OCI-LY1 (cell line): ENCODE results near the gene PLA2G6.
A peak's percentile ranks its signal among the peaks of the same experiment; 100 is the strongest.
"Not testable (repeated sequence)": the region's sequence is repeated elsewhere in the genome, so short reads cannot be mapped to it uniquely, and the experiment has no call there.

ENCODE experiments used
- H2AFZ ChIP-seq: fragments of 200-600 bp; sonication (generic), shearing (Covaris generic); 2 replicates; pipeline ENCODE4 v1.6.0; 2014; ENCODE audit warnings: antibody characterized with exemption, mild to moderate bottlenecking, low read length
- H3F3A ChIP-seq: fragments of 200-600 bp; sonication (generic), shearing (Covaris generic); 2 replicates; pipeline ENCODE4 v1.6.0; 2014; ENCODE audit warnings: mild to moderate bottlenecking, antibody characterized with exemption, low read length, moderate library complexity; ENCODE audit not compliant: insufficient read depth
- H3K27ac ChIP-seq: fragments of 200-600 bp; sonication (generic); 2 replicates; pipeline ENCODE4 v1.5.1; 2014; ENCODE audit warnings: low read length, mixed run types, mild to moderate bottlenecking, low read depth; ENCODE audit not compliant: poor library complexity, severe bottlenecking
- H3K27me3 ChIP-seq: fragments of 200-600 bp; sonication (generic); 2 replicates; pipeline ENCODE4 v1.6.0; 2014; ENCODE audit warnings: antibody characterized with exemption, mild to moderate bottlenecking, low read length, moderate library complexity; ENCODE audit not compliant: insufficient read depth
- H3K36me3 ChIP-seq: fragments of 200-600 bp; sonication (generic); 2 replicates; pipeline ENCODE4 v1.6.1; 2014; ENCODE audit warnings: mild to moderate bottlenecking, antibody characterized with exemption, low read length, moderate library complexity, mixed read lengths; ENCODE audit not compliant: insufficient read depth
- H3K4me1 ChIP-seq: fragments of 200-600 bp; sonication (generic); 2 replicates; pipeline ENCODE4 v1.5.1; 2014; ENCODE audit warnings: mild to moderate bottlenecking, low read length, moderate library complexity; ENCODE audit not compliant: insufficient read depth, severe bottlenecking
- H3K4me2 ChIP-seq: fragments of 200-600 bp; sonication (generic), shearing (Covaris generic); 2 replicates; pipeline ENCODE4 v1.6.1; 2014; ENCODE audit warnings: low read length
- H3K4me3 ChIP-seq: fragments of 200-600 bp; sonication (generic); 2 replicates; pipeline ENCODE4 v1.5.1; 2014; ENCODE audit warnings: low read length, low read depth, mild to moderate bottlenecking, mixed read lengths; ENCODE audit not compliant: poor library complexity, severe bottlenecking
- H3K79me2 ChIP-seq: fragments of 200-600 bp; shearing (Covaris generic); 2 replicates; pipeline ENCODE4 v1.6.1; 2016; ENCODE audit warnings: mixed run types, low read length, mixed read lengths; ENCODE audit not compliant: insufficient read depth
- H3K9ac ChIP-seq: fragments of 200-600 bp; sonication (generic), shearing (Covaris generic); 2 replicates; pipeline ENCODE4 v1.6.1; 2014; ENCODE audit warnings: mild to moderate bottlenecking, low read length, mixed read lengths
- H3K9me2 ChIP-seq: fragments of 200-600 bp; sonication (generic), shearing (Covaris generic); 2 replicates; pipeline ENCODE4 v1.6.1; 2014; ENCODE audit warnings: low read depth, mild to moderate bottlenecking, low read length, mixed read lengths
- H3K9me3 ChIP-seq: fragments of 200-600 bp; shearing (Covaris generic); 2 replicates; pipeline ENCODE4 v1.6.1; 2014; ENCODE audit warnings: low read length, mixed read lengths
- H4K20me1 ChIP-seq: fragments of 200-600 bp; sonication (generic), shearing (Covaris generic); 2 replicates; pipeline ENCODE4 v1.6.0; 2016; ENCODE audit warnings: mild to moderate bottlenecking, low read length; ENCODE audit not compliant: insufficient read depth
- EZH2 ChIP-seq: fragments of 200-600 bp; sonication (generic), shearing (Covaris generic); IDR thresholded peaks from 2 replicates; pipeline ENCODE4 v1.8.0; 2017; ENCODE audit warnings: borderline replicate concordance, mixed run types, mild to moderate bottlenecking, antibody characterized with exemption, low read length, moderate library complexity, mixed read lengths
- TF ChIP-seq, protein P1 (sequence below): fragments of 200-600 bp; sonication (generic), shearing (Covaris generic); IDR thresholded peaks from 2 replicates; pipeline ENCODE4 v1.5.1; 2017; ENCODE audit warnings: mild to moderate bottlenecking, antibody characterized with exemption, low read length, moderate library complexity, mixed read lengths

The PLA2G6 gene

DNA sequence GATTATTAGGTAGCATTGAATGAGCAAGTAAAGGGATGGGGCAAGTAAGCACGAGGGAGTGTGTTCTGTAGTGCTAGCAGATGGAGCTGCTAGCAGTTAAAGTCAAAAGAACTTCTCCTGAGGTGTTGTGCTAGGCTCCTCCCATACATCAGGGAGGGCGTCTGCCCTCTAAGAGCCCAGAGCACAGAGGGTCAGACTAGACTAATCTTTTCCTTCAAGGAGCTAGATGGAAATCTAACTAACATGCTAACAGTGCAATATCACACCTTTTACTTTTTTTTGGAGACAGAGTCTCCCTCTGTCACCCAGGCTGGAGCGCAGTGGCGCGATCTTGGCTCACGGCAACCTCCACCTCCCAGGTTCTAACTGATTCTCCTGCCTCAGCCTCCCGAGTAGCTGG is 3.2 kb upstream of the PLA2G6 start:
- no peak for TF ChIP-seq EZH2
- TF ChIP-seq, protein P1, sequence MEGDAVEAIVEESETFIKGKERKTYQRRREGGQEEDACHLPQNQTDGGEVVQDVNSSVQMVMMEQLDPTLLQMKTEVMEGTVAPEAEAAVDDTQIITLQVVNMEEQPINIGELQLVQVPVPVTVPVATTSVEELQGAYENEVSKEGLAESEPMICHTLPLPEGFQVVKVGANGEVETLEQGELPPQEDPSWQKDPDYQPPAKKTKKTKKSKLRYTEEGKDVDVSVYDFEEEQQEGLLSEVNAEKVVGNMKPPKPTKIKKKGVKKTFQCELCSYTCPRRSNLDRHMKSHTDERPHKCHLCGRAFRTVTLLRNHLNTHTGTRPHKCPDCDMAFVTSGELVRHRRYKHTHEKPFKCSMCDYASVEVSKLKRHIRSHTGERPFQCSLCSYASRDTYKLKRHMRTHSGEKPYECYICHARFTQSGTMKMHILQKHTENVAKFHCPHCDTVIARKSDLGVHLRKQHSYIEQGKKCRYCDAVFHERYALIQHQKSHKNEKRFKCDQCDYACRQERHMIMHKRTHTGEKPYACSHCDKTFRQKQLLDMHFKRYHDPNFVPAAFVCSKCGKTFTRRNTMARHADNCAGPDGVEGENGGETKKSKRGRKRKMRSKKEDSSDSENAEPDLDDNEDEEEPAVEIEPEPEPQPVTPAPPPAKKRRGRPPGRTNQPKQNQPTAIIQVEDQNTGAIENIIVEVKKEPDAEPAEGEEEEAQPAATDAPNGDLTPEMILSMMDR = no peak
- Histone ChIP-seq H3K36me3 (no peaks in the 10 kb centered on the region), H3K4me1 (peaks cover 22% of the 10 kb centered on the region), H3K4me3 (no peak overlapping the region), H3K27ac (no peak overlapping the region), H2AFZ (no peak overlapping the region), H3K79me2 (no peaks in the 10 kb centered on the region), H3K4me2 (no peak overlapping the region), H3F3A (no peaks in the 10 kb centered on the region), H3K9me2 (no peaks in the 10 kb centered on the region), H3K9ac (no peak overlapping the region), H4K20me1 (no peaks in the 10 kb centered on the region), H3K27me3 (no peaks in the 10 kb centered on the region), H3K9me3 (no peaks in the 10 kb centered on the region)

DNA sequence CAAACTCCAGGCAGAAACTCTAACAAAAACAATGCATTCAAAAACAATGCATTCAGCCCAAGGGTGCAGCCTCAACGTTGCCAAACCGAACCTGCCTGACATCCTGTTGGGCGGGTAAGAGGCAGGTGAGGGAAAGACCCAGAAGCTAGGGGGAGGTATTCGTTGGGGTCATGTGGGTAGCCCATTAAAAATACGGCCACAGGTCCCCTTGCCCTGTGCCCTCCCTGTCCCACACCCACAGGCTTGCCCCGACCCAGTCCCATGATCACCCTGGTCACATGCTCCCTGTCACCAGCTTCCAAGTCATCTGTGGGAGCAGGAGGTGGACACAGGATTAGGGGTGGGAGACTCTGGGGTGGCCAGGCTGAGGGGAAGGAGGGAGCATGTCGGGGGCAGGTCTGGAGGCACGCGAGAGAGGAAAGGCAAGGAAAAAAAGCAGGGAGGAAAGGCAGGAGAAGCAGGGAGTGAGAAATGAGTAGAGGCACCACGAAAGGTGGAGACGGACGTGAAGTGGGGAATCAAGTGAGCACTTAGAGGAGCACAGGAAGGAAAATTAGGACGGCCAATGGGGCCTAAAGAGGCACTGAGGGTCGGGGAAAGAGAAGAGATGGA is 683 bp downstream of the PLA2G6 start:
- peak overlapping the region; percentile 91 for H3K27ac ChIP-seq
- peak overlapping the region; percentile 87 for H3K4me2 ChIP-seq
- H3K9me3 ChIP-seq = no peaks in the 10 kb centered on the region
- H3K4me3 ChIP-seq = peak overlapping the region; percentile 73
- no peak overlapping the region for H2AFZ ChIP-seq
- TF ChIP-seq EZH2 = no peak
- TF ChIP-seq, protein P1 = no peak
- no peaks in the 10 kb centered on the region for H3K36me3 ChIP-seq
- no peaks in the 10 kb centered on the region for H3K9me2 ChIP-seq
- peaks cover 36% of the 10 kb centered on the region for H3K4me1 ChIP-seq
- H3K27me3 ChIP-seq = no peaks in the 10 kb centered on the region
- H3F3A ChIP-seq = no peaks in the 10 kb centered on the region
- H4K20me1 ChIP-seq = no peaks in the 10 kb centered on the region
- no peaks in the 10 kb centered on the region for H3K79me2 ChIP-seq
- peak overlapping the region; percentile 88 for H3K9ac ChIP-seq

DNA sequence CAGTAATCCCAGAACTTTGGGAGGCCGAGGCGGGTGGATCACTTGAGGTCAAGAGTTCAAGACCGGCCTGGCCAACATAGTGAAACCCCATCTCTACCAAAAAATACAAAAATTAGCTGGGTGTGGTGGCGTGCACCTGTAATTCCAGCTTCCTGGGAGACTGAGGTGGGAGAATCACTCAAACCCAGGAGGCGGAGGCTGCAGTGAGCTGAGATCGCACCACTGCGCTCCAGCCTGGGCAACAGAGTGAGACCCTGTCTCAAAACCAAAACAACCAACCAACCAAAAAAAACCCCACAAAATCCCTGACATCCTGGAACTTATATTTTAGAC is 3.1 kb downstream of the PLA2G6 start:
- H3K36me3 ChIP-seq, H2AFZ ChIP-seq, H3K9me2 ChIP-seq, H3K9me3 ChIP-seq, H3K27me3 ChIP-seq, H3K79me2 ChIP-seq, H3K9ac ChIP-seq, H4K20me1 ChIP-seq, H3K4me2 ChIP-seq, H3K4me3 ChIP-seq, H3K27ac ChIP-seq, H3F3A ChIP-seq: not testable (repeated sequence)
- peaks cover 36% of the 10 kb centered on the region for H3K4me1 ChIP-seq

DNA sequence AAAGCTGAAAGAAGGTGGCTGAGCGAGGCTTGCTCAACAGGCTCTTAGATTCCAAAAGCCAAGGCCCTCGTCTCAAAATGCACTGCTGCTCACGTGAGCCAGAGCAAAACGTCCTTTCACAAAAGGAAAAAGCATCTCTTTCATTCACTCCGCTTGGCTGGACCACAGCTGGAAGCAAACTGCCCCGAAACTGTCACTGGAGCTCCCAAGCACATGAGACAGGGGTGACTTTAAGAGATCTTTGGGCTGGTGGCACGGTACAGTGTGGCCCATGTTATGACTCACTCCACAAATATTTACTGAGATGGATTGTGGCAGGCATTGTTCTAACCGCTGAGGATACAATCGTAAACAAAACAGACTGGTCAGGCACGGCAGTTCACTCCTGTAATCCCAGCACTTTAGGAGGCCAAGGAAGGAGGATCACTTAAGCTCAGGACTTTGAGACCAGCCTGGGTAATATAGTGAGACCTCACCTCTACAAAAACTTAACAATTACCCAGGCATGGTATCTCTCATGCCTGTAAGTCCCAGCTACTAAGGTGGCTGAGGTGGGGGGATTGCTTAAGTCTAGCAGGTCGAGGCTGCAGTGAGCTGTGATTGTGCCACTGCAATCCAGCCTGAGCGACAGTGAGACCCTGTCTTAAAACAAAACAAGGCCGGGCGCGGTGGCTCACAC is 3.6 kb downstream of the PLA2G6 start:
- H3K4me1 ChIP-seq = peaks cover 40% of the 10 kb centered on the region
- no peak overlapping the region for H3K4me2 ChIP-seq
- no peaks in the 10 kb centered on the region for H3F3A ChIP-seq
- TF ChIP-seq, protein P1 = no peak
- TF ChIP-seq EZH2 = no peak
- H3K9ac ChIP-seq = no peak overlapping the region
- H3K27me3 ChIP-seq = no peaks in the 10 kb centered on the region
- no peak overlapping the region for H2AFZ ChIP-seq
- H3K27ac ChIP-seq = no peak overlapping the region
- H3K4me3 ChIP-seq = no peak overlapping the region
- no peaks in the 10 kb centered on the region for H3K9me2 ChIP-seq
- H3K9me3 ChIP-seq = no peaks in the 10 kb centered on the region
- H3K36me3 ChIP-seq = peaks cover 6% of the 10 kb centered on the region; the same call in 1 of the 2 replicates
- H3K79me2 ChIP-seq = no peaks in the 10 kb centered on the region
- H4K20me1 ChIP-seq = no peaks in the 10 kb centered on the region

DNA sequence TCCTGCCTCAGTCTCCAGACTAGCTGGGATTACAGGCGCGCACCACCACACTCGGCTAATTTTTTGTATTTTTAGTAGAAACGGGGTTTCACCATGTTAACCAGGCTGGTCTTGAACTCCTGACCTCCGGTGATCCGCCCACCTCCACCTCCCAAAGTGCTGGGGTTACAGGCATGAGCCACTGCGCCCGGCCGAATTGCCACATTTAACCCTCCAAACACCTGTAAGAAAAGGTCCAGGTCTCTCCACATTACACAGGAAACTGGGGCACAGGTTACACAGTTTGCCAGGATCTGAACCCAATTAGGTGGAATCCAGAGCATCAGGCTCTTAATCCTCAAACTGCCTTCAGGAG is 4.1 kb downstream of the PLA2G6 start:
- not testable (repeated sequence) for H3K36me3 ChIP-seq, H3K9me3 ChIP-seq, H3K79me2 ChIP-seq, H3K27me3 ChIP-seq, H2AFZ ChIP-seq, H3K4me2 ChIP-seq, H3K27ac ChIP-seq, H3K9ac ChIP-seq, H3F3A ChIP-seq, H4K20me1 ChIP-seq, H3K9me2 ChIP-seq, H3K4me3 ChIP-seq
- H3K4me1 ChIP-seq = peaks cover 45% of the 10 kb centered on the region
